Measurements from ENCODE around the gene CERS5.

GRCh38 chr12:50203691-50204090 lies 36.5 kb upstream of the CERS5 start:
- no peak for TF ChIP-seq CTCF (IDR thresholded peaks at IDR 0.05)
- no peak for TF ChIP-seq POLR2AphosphoS5 (IDR thresholded peaks at IDR 0.05)
